Right lobe of liver (tissue), 6 donors: Measurements from ENCODE around the gene C9orf72. TPM values are rescaled to one million over a fixed set of nuclear protein-coding genes. Genes with fewer than 3 reads are reported as not detected.

Source experiments
- ATAC-seq, 4 donors: fragments of 200-7000 bp; cut with Tn5 transposase; one replicate each; pipeline ENCODE4 v1.9.1; 2020; ENCODE audit warnings: mild to moderate bottlenecking in 4 of 4, moderate library complexity in 4 of 4
- DNase-seq, 3 donors: peaks; one replicate each; pipeline ENCODE4 v3.0.0-alpha.2; 2020
- H3K27ac ChIP-seq, 3 donors: fragments of 200-600 bp; one replicate each; pipeline ENCODE4 v1.8.0; 2022
- H3K27me3 ChIP-seq, 2 donors: fragments of 200-600 bp; one replicate each; pipeline ENCODE4 v1.8.0; 2022
- H3K36me3 ChIP-seq, 4 donors: fragments of 200-600 bp; sonication (generic) in 1 of 4; one replicate each; pipeline versions ENCODE4 v1.5.1 to v1.8.0; 2017 to 2022; ENCODE audit warnings: control low read depth in 1 of 4
- H3K4me1 ChIP-seq, 4 donors: fragments of 200-600 bp; sonication (generic) in 1 of 4; one replicate each; pipeline versions ENCODE4 v1.5.1 to v1.8.0; 2017 to 2022; ENCODE audit warnings: control low read depth in 1 of 4
- H3K4me3 ChIP-seq, 3 donors: fragments of 200-600 bp; one replicate each; pipeline ENCODE4 v1.8.0; 2022
- H3K9me3 ChIP-seq, 4 donors: fragments of 200-600 bp; sonication (generic) in 1 of 4; one replicate each; pipeline versions ENCODE4 v1.5.1 to v1.8.0; 2017 to 2022; ENCODE audit warnings: control low read depth in 1 of 4
- POLR2A ChIP-seq: fragments of 450-650 bp; IDR thresholded peaks from one replicate; pipeline ENCODE4 v1.6.1; 2017; ENCODE audit warnings: antibody characterized with exemption, mild to moderate bottlenecking
- WGBS: methylation state at CpG from one replicate; pipeline ENCODE4 v1.1.6; 2018; ENCODE audit warnings: low coverage, low lambda C conversion rate; ENCODE audit not compliant: insufficient coverage; ENCODE audit errors: missing lambda C conversion rate; 5-methylcytosine and 5-hydroxymethylcytosine counted together
- intact Hi-C, 2 donors: fragments of 100-400 bp; cut with DNase I; formaldehyde crosslinking; loops; one replicate each; pipeline versions ENCODE4 v1.11.2 to v1.14.1; 2022
- total RNA-seq, 6 experiments: library from RNA; depleted of rRNA in 2 of 6; stranded (reverse); fragments of >200 nt in 2 of 6; fragmentation: NEBNext Ultra II Directional in 3 of 6; extraction: Animal tissue kit (Norgen Biotek cat#: 25700) in 3 of 6; gene quantifications; one replicate each; pipeline versions ENCODE4 v1.1.0 to v1.2.4, GENCODE V29; 2016 to 2023
- TF ChIP-seq, protein P1 (sequence below), 4 donors: fragments of 200-600 bp in 3 of 4; fragments of 450-650 bp in 1 of 4; IDR thresholded peaks; one replicate each; pipeline versions ENCODE4 v1.5.1 to v1.8.0; 2016 to 2022; ENCODE audit warnings: antibody characterized with exemption in 4 of 4, mild to moderate bottlenecking in 2 of 4
- donor health status: DM: no; HTN: yes; CAD: no.
- donor health status: DM: no; HTN: no; CAD: no.
- donor health status: DM: no; HTN: no; CAD: no.
- donor health status: DM: no; HTN: yes; CAD: no.
- donor health status: DM: no; HTN: yes; CAD: no.

The C9orf72 gene
- total RNA-seq, 6 experiments from 2014 or later, result 4.9 to 7.7 (median 6.8) TPM

DNA sequence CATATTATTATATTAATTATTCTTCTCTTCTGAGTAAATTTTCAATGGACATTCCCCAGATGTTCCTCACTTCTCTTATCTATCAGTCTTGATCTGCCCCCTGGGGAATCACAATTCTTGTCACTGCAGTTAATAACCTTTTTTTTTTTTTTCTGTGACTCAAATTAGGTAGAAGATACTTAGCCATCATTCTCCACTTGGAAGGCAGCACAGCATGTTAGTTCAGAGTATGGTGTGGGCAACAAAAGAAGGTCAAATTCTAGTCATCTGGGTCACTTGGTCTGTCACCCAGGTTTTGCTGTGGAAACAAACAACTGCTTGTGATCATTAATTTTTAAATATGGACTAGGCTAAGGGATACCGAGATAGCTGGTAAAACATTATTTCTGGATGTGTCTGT lies 35.5 kb downstream of the C9orf72 start:
- WGBS, result 36% methylated on average over 1 of the region's 1 CpG

DNA sequence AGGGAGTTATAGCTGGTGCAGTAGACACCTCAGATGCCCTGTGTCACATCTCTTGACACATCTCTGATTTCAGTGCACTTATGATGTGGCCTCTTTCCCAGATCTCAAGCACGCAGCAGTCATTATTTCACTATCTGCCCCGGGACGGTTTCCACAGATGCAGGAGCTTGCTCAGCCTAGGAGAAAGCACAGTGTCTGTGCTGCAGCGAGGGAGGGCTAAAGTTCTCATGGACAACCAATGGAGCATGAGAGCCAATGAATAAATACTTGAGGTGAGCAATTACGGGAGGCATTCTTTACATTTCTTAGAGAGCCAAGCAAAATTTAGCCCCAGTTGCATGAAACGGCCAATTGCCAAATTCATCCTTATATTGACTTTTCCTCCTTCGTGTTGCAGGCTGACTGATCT lies 36.2 kb downstream of the C9orf72 start:
- intact Hi-C loops, result no loop called here
- TF ChIP-seq, protein P1, sequence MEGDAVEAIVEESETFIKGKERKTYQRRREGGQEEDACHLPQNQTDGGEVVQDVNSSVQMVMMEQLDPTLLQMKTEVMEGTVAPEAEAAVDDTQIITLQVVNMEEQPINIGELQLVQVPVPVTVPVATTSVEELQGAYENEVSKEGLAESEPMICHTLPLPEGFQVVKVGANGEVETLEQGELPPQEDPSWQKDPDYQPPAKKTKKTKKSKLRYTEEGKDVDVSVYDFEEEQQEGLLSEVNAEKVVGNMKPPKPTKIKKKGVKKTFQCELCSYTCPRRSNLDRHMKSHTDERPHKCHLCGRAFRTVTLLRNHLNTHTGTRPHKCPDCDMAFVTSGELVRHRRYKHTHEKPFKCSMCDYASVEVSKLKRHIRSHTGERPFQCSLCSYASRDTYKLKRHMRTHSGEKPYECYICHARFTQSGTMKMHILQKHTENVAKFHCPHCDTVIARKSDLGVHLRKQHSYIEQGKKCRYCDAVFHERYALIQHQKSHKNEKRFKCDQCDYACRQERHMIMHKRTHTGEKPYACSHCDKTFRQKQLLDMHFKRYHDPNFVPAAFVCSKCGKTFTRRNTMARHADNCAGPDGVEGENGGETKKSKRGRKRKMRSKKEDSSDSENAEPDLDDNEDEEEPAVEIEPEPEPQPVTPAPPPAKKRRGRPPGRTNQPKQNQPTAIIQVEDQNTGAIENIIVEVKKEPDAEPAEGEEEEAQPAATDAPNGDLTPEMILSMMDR (IDR thresholded peaks at IDR 0.05), result no peak
- Histone ChIP-seq H3K36me3 (no peaks in the 10 kb centered on the region), H3K4me3 (no peak overlapping the region), H3K9me3 (no peaks in the 10 kb centered on the region), H3K4me1 (peaks cover 0 to 47% (median 12%) of the 10 kb centered on the region in 4 donors), H3K27me3 (no peaks in the 10 kb centered on the region), H3K27ac (peak overlapping the region in 1 of 3 donors; percentile 0)
- peak in 1 of 3 donors; percentile 25 for DNase-seq
- 34% methylated on average over 7 of the region's 7 CpGs for WGBS
- peak; percentile 14 to 57 (median 40) for ATAC-seq

More for the DNA sequence above, 35.5 kb downstream of the C9orf72 start:
- peaks cover 0 to 43% (median 12%) of the 10 kb centered on the region in 4 donors for H3K4me1 ChIP-seq
- no peaks in the 10 kb centered on the region for H3K9me3 ChIP-seq
- H3K27me3 ChIP-seq, result no peaks in the 10 kb centered on the region
- DNase-seq, result no peak
- ATAC-seq, result no peak
- no peaks in the 10 kb centered on the region for H3K36me3 ChIP-seq
- intact Hi-C loops, result no loop called here
- peak overlapping the region in 2 of 3 donors; percentile 0 to 6 for H3K27ac ChIP-seq
- no peak for TF ChIP-seq POLR2A
- TF ChIP-seq, protein P1 (IDR thresholded peaks at IDR 0.05), result no peak
- H3K4me3 ChIP-seq, result no peak overlapping the region

DNA sequence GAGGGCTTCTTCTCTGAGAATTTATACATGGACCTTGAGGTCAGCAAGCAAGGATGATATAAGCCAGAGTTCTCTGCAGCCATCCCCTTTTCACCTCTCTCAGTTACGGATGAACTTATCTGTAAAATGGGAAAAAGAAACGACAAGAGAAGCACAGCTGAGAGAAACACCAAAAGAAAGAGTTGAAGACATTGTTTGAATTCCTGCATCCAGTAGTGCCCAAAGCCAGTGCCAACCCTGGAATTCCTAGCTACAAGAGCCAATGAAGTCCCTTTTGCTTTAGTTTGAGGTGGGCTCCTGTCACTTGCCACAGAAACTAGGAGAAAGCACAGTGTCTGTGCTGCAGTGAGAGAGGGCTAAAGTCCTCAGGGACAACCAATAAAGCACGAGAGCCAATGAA lies 37.1 kb downstream of the C9orf72 start:
- TF ChIP-seq, protein P1 (IDR thresholded peaks at IDR 0.05), result no peak
- no peak for TF ChIP-seq POLR2A
- peaks cover 0 to 56% (median 12%) of the 10 kb centered on the region in 4 donors for H3K4me1 ChIP-seq
- no peaks in the 10 kb centered on the region for H3K36me3 ChIP-seq
- H3K27ac ChIP-seq, result no peak overlapping the region
- H3K9me3 ChIP-seq, result no peaks in the 10 kb centered on the region
- ATAC-seq (no peak), DNase-seq (no peak)
- 65% methylated on average over 3 of the region's 3 CpGs for WGBS
- H3K4me3 ChIP-seq, result no peak overlapping the region
- no peaks in the 10 kb centered on the region for H3K27me3 ChIP-seq
- intact Hi-C loops, result no loop called here

DNA sequence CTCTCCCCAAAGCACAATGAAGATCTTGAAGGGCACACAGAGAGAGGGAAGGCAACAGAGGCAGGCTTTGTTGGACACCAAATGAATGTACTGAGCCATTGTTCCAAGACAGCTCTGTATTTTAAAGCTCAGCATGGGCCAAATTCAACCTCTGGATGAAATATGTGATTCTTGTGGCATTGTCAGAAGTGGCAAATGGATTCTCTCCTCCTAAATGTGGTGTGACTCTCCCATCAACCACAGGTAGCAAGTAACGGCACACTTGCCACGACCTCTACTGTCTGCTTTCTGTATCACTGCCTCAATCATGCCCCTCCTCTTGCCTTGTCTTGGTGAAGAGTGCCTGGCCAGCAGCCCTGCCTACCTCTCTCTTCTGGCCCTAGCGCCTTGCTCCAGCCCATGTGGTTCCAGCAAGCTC lies 37.6 kb downstream of the C9orf72 start:
- H3K27ac ChIP-seq, result no peak overlapping the region
- intact Hi-C loops, result no loop called here
- TF ChIP-seq, protein P1 (IDR thresholded peaks at IDR 0.05), result no peak
- ATAC-seq (no peak), DNase-seq (no peak)
- H3K9me3 ChIP-seq, result no peaks in the 10 kb centered on the region
- H3K4me3 ChIP-seq, result no peak overlapping the region
- H3K27me3 ChIP-seq, result no peaks in the 10 kb centered on the region
- WGBS, result 58% methylated on average over 2 of the region's 3 CpGs
- H3K4me1 ChIP-seq, result peaks cover 0 to 54% (median 11%) of the 10 kb centered on the region in 4 donors
- no peaks in the 10 kb centered on the region for H3K36me3 ChIP-seq
